ENCODE results near the gene C8A. TPM values are rescaled to one million over a fixed set of nuclear protein-coding genes. Genes with fewer than 3 reads are reported as not detected.

C8A gene
- total RNA-seq, 1 donor from 2014 or later = not detected

DNA sequence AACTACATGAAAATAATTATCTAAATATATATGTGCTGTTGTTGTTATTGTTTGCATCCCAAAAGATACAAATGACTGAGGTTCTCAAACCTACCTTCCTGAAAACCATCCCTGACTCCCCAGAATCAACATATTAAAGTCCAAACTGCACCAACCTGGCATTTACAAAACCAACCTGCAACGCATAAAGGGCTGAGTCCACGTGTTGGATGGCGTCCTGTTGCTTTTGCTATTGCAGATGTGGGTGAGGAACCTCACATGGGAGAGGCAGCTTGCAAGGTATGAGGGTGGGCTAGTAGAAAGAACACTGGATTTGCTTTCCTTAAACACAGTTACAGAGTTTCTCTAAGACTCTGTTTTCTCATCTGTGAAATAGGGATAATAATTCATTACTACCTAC lies 112.8 kb downstream of the C8A start:
- TF ChIP-seq, protein P1, sequence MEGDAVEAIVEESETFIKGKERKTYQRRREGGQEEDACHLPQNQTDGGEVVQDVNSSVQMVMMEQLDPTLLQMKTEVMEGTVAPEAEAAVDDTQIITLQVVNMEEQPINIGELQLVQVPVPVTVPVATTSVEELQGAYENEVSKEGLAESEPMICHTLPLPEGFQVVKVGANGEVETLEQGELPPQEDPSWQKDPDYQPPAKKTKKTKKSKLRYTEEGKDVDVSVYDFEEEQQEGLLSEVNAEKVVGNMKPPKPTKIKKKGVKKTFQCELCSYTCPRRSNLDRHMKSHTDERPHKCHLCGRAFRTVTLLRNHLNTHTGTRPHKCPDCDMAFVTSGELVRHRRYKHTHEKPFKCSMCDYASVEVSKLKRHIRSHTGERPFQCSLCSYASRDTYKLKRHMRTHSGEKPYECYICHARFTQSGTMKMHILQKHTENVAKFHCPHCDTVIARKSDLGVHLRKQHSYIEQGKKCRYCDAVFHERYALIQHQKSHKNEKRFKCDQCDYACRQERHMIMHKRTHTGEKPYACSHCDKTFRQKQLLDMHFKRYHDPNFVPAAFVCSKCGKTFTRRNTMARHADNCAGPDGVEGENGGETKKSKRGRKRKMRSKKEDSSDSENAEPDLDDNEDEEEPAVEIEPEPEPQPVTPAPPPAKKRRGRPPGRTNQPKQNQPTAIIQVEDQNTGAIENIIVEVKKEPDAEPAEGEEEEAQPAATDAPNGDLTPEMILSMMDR (IDR thresholded peaks at IDR 0.05) = no peak
- H3K4me3 Mint-ChIP-seq = no peak overlapping the region
- CTCF ChIA-PET = no interaction called here
- no peak for DNase-seq
- intact Hi-C loops (cut with micrococcal nuclease) = no loop called here
- no peak overlapping the region for H3K27ac Mint-ChIP-seq
- H3K4me1 Mint-ChIP-seq = no peaks in the 10 kb centered on the region
- peaks cover 2% of the 10 kb centered on the region for H3K9me3 Mint-ChIP-seq
- H3K27me3 Mint-ChIP-seq = no peaks in the 10 kb centered on the region
- H3K36me3 Mint-ChIP-seq (ENCODE audit: low read depth) = no peaks in the 10 kb centered on the region
- POLR2A ChIA-PET = no interaction called here
- no peak for ATAC-seq (ENCODE audit: low read depth)

Other genes with a start within 250 kb of the C8A start
- not detected in 2 replicates for gene PRKAA2, start 209.5 kb upstream of the C8A start, total RNA-seq
- gene FYB2, start 35.4 kb upstream of the C8A start, total RNA-seq = not detected in 2 replicates
- not detected in 2 replicates for gene C8B, start 111.2 kb downstream of the C8A start, total RNA-seq

Measured in activated B cell treated with CpG ODN at 0.5 μM for 24 hours (primary cell).